Vagina (tissue), 2 donors: ENCODE results near the gene TMIGD3. TPM values are rescaled to one million over a fixed set of nuclear protein-coding genes. Genes with fewer than 3 reads are reported as not detected.
"Not testable (repeated sequence)": the region's sequence is repeated elsewhere in the genome, so short reads cannot be mapped to it uniquely, and the experiment has no call there.

Experiments used
- DNase-seq, 2 donors: peaks; one replicate each; pipeline ENCODE4 v3.0.0-alpha.2; 2017; ENCODE audit errors: extremely low spot score in 2 of 2
- H3K27ac ChIP-seq: fragments of 200-600 bp; sonication (generic); one replicate; pipeline ENCODE4 v1.5.1; 2019
- H3K27me3 ChIP-seq: fragments of 200-600 bp; sonication (generic); one replicate; pipeline ENCODE4 v1.5.1; 2019
- H3K36me3 ChIP-seq, 2 donors: fragments of 200-600 bp; sonication (generic); one replicate each; pipeline ENCODE4 v1.5.1; 2017 to 2019
- H3K4me1 ChIP-seq: fragments of 200-600 bp; sonication (generic); one replicate; pipeline ENCODE4 v1.5.1; 2019
- H3K4me3 ChIP-seq, 2 donors: fragments of 200-600 bp; sonication (generic); 1 replicate in 1 of 2; 2 replicates in 1 of 2; pipeline ENCODE4 v1.5.1; 2016 to 2019
- H3K9me3 ChIP-seq: fragments of 200-600 bp; sonication (generic); one replicate; pipeline ENCODE4 v1.5.1; 2019
- POLR2A ChIP-seq, 2 donors: fragments of 450-650 bp; IDR thresholded peaks; one replicate each; pipeline ENCODE4 v1.6.1; 2017; ENCODE audit warnings: antibody characterized with exemption in 2 of 2, mild to moderate bottlenecking in 2 of 2, moderate library complexity in 2 of 2
- POLR2AphosphoS5 ChIP-seq, 2 donors: sonication (generic); formaldehyde crosslinking; IDR thresholded peaks; one replicate each; pipeline ENCODE4 v1.9.0; 2017; ENCODE audit warnings: antibody characterized with exemption in 2 of 2, mild to moderate bottlenecking in 2 of 2, low read depth in 1 of 2; ENCODE audit not compliant: insufficient read depth in 1 of 2
- intact Hi-C: fragments of 100-400 bp; cut with DNase I; formaldehyde crosslinking; loops from one replicate; pipeline ENCODE4 v1.15.1; 2023
- total RNA-seq: library from RNA; depleted of rRNA; stranded (reverse); fragments of >200 nt; gene quantifications from one replicate; pipeline ENCODE4 v1.2.3, GENCODE V29; 2016
- TF ChIP-seq, protein P1 (sequence below), 3 experiments: fragments of 450-650 bp in 2 of 3; fragments of 200-600 bp in 1 of 3; sonication (generic) in 1 of 3; IDR thresholded peaks; one replicate each; pipeline ENCODE4 v1.5.1; 2017 to 2019; ENCODE audit warnings: antibody characterized with exemption in 3 of 3, mild to moderate bottlenecking in 2 of 3, moderate library complexity in 2 of 3

The TMIGD3 gene
- total RNA-seq, result 2.9 TPM

DNA sequence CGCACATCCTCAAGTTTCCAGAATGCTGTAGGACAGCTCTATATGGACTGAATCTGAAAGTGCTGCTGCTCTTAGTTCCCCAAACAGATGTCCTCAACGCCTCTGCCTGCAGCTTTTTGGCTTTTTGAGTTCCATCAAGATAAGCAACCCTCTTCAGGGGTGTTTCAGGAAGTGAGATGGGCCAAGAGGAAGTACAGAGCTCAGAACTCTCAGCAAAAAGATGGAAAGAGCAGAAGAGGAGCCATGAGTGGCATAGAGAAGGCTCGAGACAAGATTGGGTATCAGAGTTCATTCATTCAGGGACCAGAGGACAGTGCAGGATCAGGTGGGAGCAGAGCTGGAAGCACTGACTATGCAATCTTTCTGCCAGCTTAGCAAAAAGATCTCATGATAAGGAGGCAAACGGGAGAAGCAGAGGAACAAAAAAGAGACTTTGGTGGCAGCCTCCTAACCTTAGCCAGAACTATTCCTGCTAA, at the start of gene TMIGD3, which contains the start of gene ADORA3:
Gene TMIGD3, minus strand, starts transcription at position 49 of the 476 bp plus-strand sequence. CDS start 279 bp downstream, outside the sequence.
Gene ADORA3, minus strand, starts transcription at position 49 of the 476 bp plus-strand sequence. CDS start 279 bp downstream, outside the sequence.
- TF ChIP-seq, protein P1, sequence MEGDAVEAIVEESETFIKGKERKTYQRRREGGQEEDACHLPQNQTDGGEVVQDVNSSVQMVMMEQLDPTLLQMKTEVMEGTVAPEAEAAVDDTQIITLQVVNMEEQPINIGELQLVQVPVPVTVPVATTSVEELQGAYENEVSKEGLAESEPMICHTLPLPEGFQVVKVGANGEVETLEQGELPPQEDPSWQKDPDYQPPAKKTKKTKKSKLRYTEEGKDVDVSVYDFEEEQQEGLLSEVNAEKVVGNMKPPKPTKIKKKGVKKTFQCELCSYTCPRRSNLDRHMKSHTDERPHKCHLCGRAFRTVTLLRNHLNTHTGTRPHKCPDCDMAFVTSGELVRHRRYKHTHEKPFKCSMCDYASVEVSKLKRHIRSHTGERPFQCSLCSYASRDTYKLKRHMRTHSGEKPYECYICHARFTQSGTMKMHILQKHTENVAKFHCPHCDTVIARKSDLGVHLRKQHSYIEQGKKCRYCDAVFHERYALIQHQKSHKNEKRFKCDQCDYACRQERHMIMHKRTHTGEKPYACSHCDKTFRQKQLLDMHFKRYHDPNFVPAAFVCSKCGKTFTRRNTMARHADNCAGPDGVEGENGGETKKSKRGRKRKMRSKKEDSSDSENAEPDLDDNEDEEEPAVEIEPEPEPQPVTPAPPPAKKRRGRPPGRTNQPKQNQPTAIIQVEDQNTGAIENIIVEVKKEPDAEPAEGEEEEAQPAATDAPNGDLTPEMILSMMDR (IDR thresholded peaks at IDR 0.05), result no peak
- no peak for TF ChIP-seq POLR2A (IDR thresholded peaks at IDR 0.05)
- no peak for TF ChIP-seq POLR2AphosphoS5 (IDR thresholded peaks at IDR 0.05; ENCODE audit: insufficient read depth in 1 of 2, low read depth in 1 of 2)
- intact Hi-C loops, result loop anchor here (10.0 kb wide), 1 partner anchor 241 kb away; no protein-coding TSS in a partner anchor
- DNase-seq, result no peak
- no peaks in the 10 kb centered on the region for H3K36me3 ChIP-seq
- no peaks in the 10 kb centered on the region for H3K9me3 ChIP-seq
- H3K27ac ChIP-seq, result no peak within 1 kb of the TSS
- no peaks in the 10 kb centered on the region for H3K27me3 ChIP-seq
- H3K4me1 ChIP-seq, result peaks cover 15% of the 10 kb centered on the region
- no peak within 1 kb of the TSS for H3K4me3 ChIP-seq

DNA sequence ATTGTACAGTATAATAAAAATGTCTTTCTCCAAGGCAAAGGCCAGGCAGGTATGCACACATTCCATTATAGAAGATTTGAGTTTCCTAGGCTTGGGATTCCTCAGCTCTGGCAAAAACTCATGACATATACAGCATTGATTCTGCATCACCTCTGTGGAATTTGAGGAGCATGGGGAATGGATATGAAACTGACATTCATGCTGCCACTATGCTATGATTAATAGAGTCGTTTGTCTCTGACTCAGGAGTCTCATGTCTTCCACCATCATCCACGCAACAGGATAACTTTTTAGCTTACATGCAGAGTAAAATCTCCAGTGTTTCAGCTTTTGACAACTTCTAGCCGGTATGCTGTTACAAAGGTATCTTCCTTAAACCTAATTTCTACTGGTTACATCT, 49.8 kb upstream of the TMIGD3 start:
- Histone ChIP-seq H3K27ac (no peak overlapping the region), H3K4me3 (no peak overlapping the region), H3K36me3 (no peaks in the 10 kb centered on the region), H3K9me3 (no peaks in the 10 kb centered on the region), H3K4me1 (no peaks in the 10 kb centered on the region), H3K27me3 (no peaks in the 10 kb centered on the region)
- DNase-seq, result no peak
- intact Hi-C loops, result no loop called here
- no peak for TF ChIP-seq POLR2A (IDR thresholded peaks at IDR 0.05)
- TF ChIP-seq POLR2AphosphoS5 (IDR thresholded peaks at IDR 0.05; ENCODE audit: insufficient read depth in 1 of 2, low read depth in 1 of 2), result no peak
- TF ChIP-seq, protein P1 (IDR thresholded peaks at IDR 0.05), result no peak

GRCh38 chr1:111552587-111552986, 49.2 kb upstream of the TMIGD3 start:
- Histone ChIP-seq H3K4me1 (no peaks in the 10 kb centered on the region), H3K27me3 (no peaks in the 10 kb centered on the region), H3K4me3 (no peak overlapping the region), H3K9me3 (no peaks in the 10 kb centered on the region), H3K27ac (no peak overlapping the region), H3K36me3 (no peaks in the 10 kb centered on the region)
- TF ChIP-seq, protein P1 (IDR thresholded peaks at IDR 0.05), result no peak
- TF ChIP-seq POLR2AphosphoS5 (IDR thresholded peaks at IDR 0.05; ENCODE audit: insufficient read depth in 1 of 2, low read depth in 1 of 2), result no peak
- TF ChIP-seq POLR2A (IDR thresholded peaks at IDR 0.05), result no peak
- intact Hi-C loops, result no loop called here
- no peak for DNase-seq

GRCh38 chr1:111551623-111552411, 48.4 kb upstream of the TMIGD3 start:
- TF ChIP-seq, protein P1 (IDR thresholded peaks at IDR 0.05), result no peak
- TF ChIP-seq POLR2AphosphoS5 (IDR thresholded peaks at IDR 0.05; ENCODE audit: insufficient read depth in 1 of 2, low read depth in 1 of 2) (no peak), POLR2A (IDR thresholded peaks at IDR 0.05) (no peak)
- H3K36me3 ChIP-seq, result no peaks in the 10 kb centered on the region
- H3K27ac ChIP-seq, result no peak overlapping the region
- H3K27me3 ChIP-seq, result no peaks in the 10 kb centered on the region
- no peak overlapping the region for H3K4me3 ChIP-seq
- H3K9me3 ChIP-seq, result no peaks in the 10 kb centered on the region
- H3K4me1 ChIP-seq, result no peaks in the 10 kb centered on the region
- intact Hi-C loops, result no loop called here
- no peak for DNase-seq

GRCh38 chr1:111547786-111548185, 44.4 kb upstream of the TMIGD3 start:
- H3K4me1 ChIP-seq, H3K4me3 ChIP-seq, DNase-seq, H3K27ac ChIP-seq, H3K9me3 ChIP-seq, H3K27me3 ChIP-seq, H3K36me3 ChIP-seq, intact Hi-C loops: not testable (repeated sequence)
